Lower leg skin (tissue), 3 donors: ENCODE data around the gene NF1.
"Not testable (repeated sequence)": the region's sequence is repeated elsewhere in the genome, so short reads cannot be mapped to it uniquely, and the experiment has no call there.

Experiments used
- POLR2A ChIP-seq, 2 donors: fragments of 450-650 bp; IDR thresholded peaks; one replicate each; pipeline ENCODE4 v1.6.1; 2016 to 2017; ENCODE audit warnings: antibody characterized with exemption in 2 of 2, mild to moderate bottlenecking in 1 of 2, moderate library complexity in 1 of 2
- TF ChIP-seq, protein P1 (sequence below), 3 donors: fragments of 450-650 bp; IDR thresholded peaks; one replicate each; pipeline ENCODE4 v1.5.1; 2016; ENCODE audit warnings: antibody characterized with exemption in 3 of 3, mild to moderate bottlenecking in 3 of 3, moderate library complexity in 2 of 3

DNA sequence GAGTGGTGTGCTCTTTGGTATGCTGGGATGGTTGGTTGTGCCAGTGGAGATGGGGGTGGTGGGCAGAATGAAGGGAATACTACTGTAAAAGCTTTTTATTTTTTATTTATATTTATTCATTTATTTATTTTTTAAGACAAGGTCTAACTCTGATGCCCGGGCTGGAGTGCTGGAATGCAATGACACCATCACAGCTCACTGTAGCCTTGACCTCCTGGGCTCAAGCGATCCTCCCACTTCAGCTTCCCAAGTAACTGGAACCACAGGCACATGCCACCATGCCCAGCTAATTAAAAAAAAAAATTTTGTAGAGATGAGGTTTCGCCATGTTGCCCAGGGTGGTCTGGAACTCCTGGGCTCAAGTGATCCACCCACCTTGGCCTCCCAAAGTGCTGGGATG lies 4.1 kb upstream of the NF1 start:
- TF ChIP-seq, protein P1, sequence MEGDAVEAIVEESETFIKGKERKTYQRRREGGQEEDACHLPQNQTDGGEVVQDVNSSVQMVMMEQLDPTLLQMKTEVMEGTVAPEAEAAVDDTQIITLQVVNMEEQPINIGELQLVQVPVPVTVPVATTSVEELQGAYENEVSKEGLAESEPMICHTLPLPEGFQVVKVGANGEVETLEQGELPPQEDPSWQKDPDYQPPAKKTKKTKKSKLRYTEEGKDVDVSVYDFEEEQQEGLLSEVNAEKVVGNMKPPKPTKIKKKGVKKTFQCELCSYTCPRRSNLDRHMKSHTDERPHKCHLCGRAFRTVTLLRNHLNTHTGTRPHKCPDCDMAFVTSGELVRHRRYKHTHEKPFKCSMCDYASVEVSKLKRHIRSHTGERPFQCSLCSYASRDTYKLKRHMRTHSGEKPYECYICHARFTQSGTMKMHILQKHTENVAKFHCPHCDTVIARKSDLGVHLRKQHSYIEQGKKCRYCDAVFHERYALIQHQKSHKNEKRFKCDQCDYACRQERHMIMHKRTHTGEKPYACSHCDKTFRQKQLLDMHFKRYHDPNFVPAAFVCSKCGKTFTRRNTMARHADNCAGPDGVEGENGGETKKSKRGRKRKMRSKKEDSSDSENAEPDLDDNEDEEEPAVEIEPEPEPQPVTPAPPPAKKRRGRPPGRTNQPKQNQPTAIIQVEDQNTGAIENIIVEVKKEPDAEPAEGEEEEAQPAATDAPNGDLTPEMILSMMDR (IDR thresholded peaks at IDR 0.05), result not testable (repeated sequence)
- not testable (repeated sequence) for TF ChIP-seq POLR2A (IDR thresholded peaks at IDR 0.05)
